ENCODE results near the gene AQP12A.
A peak's percentile ranks its signal among the peaks of the same experiment; 100 is the strongest.

- TF ChIP-seq CTCF (IDR thresholded peaks at IDR 0.05) (peak in 3 of 12 donors; percentile 6 to 11 (median 9)), POLR2A (IDR thresholded peaks at IDR 0.05) (no peak)
Observed at GRCh38 chr2:240733803-240734495, 42.3 kb downstream of the AQP12A start.

All from heart left ventricle (tissue), 13 donors.